Measurements from ENCODE around the gene HSF2. TPM values are rescaled to one million over a fixed set of nuclear protein-coding genes. Genes with fewer than 3 reads are reported as not detected.

Gene HSF2
- total and polyA plus RNA-seq, 2 donors (not counting 1 experiment from before 2014, with no cell fraction given), result 30.0 to 31.5 TPM

DNA sequence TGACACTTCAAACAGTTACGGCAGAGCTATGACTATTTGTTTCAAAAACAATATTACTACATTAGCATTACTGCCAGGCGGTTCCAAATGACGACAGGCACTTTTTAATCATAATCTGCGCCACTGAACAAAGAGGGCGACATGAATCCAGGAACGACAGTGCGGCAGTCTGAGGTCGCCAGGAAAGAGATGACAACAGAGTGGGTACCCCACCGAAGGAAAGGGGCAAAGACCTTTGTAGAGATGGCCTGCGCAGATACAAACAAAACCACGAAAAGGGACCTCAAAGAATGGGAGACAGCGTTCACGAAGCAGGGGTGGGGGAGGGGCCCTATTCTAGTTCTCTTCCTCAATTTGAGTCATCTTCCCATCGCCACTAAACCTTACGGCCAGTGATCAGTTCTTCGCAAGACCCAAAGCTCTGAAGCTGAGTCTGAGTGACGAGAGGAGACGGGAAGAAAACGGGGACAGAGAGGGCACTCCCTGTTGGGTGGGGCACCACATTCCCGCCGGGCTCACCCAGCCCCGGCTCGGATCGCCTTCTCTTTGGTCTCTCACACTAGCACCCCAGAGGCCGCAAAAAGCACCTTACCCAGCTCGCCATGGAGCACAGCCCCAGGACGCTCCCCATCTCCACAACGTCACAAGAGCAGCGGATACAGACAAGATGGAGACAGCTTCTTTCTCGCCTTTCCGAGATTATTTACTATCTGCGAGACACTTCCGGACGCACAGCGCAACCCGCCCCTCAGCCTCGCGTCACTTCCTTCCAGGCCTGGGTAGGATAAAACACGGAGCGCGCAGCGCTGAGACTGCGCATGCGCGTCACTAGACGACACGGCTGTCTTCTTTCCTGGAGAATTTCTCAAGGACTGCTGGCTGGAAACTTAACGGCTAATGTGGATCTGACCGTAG lies 71.9 kb downstream of the HSF2 start, which contains the start of gene SERINC1:
SERINC1 (minus strand) TSS at position 701 of the 915 bp plus-strand sequence; CDS start at position 631, 70 bp downstream.
- DNase-seq (ENCODE audit: low read depth in 2 of 2), result peak; percentile 92 to 96
- H3K79me2 ChIP-seq (ENCODE audit: control insufficient read depth, insufficient read depth, low read length), result peaks cover 53% of the 10 kb centered on the region
- peaks cover 2% of the 10 kb centered on the region for H4K20me1 ChIP-seq (ENCODE audit: control insufficient read depth, extremely low read depth, insufficient read depth, low read length)
- H3K9me3 ChIP-seq (ENCODE audit: control insufficient read depth, insufficient read depth, low read depth, low read length), result no peaks in the 10 kb centered on the region
- peak within 1 kb of the TSS; percentile 85 for H3K4me2 ChIP-seq (ENCODE audit: extremely low read depth, insufficient read depth, low read length)
- H3K27me3 ChIP-seq (ENCODE audit: control insufficient read depth, insufficient read depth, low read length), result no peaks in the 10 kb centered on the region
- H3K4me1 ChIP-seq (ENCODE audit: control insufficient read depth, extremely low read depth, insufficient read depth, low read length), result no peaks in the 10 kb centered on the region
- TF ChIP-seq EZH2 (IDR thresholded peaks at IDR 0.05; ENCODE audit: low read length, missing control alignments), result no peak
- TF ChIP-seq, protein P1, sequence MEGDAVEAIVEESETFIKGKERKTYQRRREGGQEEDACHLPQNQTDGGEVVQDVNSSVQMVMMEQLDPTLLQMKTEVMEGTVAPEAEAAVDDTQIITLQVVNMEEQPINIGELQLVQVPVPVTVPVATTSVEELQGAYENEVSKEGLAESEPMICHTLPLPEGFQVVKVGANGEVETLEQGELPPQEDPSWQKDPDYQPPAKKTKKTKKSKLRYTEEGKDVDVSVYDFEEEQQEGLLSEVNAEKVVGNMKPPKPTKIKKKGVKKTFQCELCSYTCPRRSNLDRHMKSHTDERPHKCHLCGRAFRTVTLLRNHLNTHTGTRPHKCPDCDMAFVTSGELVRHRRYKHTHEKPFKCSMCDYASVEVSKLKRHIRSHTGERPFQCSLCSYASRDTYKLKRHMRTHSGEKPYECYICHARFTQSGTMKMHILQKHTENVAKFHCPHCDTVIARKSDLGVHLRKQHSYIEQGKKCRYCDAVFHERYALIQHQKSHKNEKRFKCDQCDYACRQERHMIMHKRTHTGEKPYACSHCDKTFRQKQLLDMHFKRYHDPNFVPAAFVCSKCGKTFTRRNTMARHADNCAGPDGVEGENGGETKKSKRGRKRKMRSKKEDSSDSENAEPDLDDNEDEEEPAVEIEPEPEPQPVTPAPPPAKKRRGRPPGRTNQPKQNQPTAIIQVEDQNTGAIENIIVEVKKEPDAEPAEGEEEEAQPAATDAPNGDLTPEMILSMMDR (conservative IDR thresholded peaks at IDR 0.05 in 1 of 2, IDR thresholded peaks at IDR 0.05 in 1 of 2; ENCODE audit: low read depth in 1 of 2, low read length in 2 of 2), result no peak
- H2AFZ ChIP-seq (ENCODE audit: low read length), result peak within 1 kb of the TSS; percentile 99
- peak within 1 kb of the TSS; percentile 95 for H3K27ac ChIP-seq (ENCODE audit: insufficient read depth, low read length)
- peak within 1 kb of the TSS; percentile 85 for H3K9ac ChIP-seq (ENCODE audit: insufficient read depth, low read length)
- H3K36me3 ChIP-seq (ENCODE audit: control insufficient read depth, insufficient read depth, low read length), result no peaks in the 10 kb centered on the region
- H3K4me3 ChIP-seq (replicated peaks in 1 of 4; ENCODE audit: control extremely low read depth in 1 of 4, insufficient read depth in 1 of 4, low read depth in 3 of 4, low read length in 4 of 4), result peak within 1 kb of the TSS; percentile 71 to 95 (median 77)

DNA sequence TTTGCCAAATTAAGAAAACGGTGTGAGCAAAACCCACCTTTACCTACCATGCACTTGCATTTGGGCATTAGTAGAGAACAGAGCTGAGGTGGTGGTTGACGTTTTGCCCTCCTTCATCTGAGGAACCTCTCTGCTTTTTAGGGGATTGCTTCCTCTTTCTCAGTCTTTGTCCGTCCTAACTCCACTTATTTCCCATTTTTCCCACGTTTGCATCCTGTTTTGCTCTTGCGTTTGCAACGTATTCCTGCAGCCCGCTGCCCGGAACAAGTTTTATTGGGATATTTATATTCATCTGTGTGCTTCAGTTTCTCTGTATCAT lies 72.5 kb downstream of the HSF2 start:
- no peaks in the 10 kb centered on the region for H3K9me3 ChIP-seq (ENCODE audit: control insufficient read depth, insufficient read depth, low read depth, low read length)
- H3K27ac ChIP-seq (ENCODE audit: insufficient read depth, low read length), result peak overlapping the region; percentile 95
- DNase-seq (ENCODE audit: low read depth in 2 of 2), result no peak
- H3K4me2 ChIP-seq (ENCODE audit: extremely low read depth, insufficient read depth, low read length), result peak overlapping the region; percentile 85
- peak overlapping the region; percentile 71 to 95 (median 77) for H3K4me3 ChIP-seq (replicated peaks in 1 of 4; ENCODE audit: control extremely low read depth in 1 of 4, insufficient read depth in 1 of 4, low read depth in 3 of 4, low read length in 4 of 4)
- no peak for TF ChIP-seq EZH2 (IDR thresholded peaks at IDR 0.05; ENCODE audit: low read length, missing control alignments)
- TF ChIP-seq, protein P1 (conservative IDR thresholded peaks at IDR 0.05 in 1 of 2, IDR thresholded peaks at IDR 0.05 in 1 of 2; ENCODE audit: low read depth in 1 of 2, low read length in 2 of 2), result no peak
- H2AFZ ChIP-seq (ENCODE audit: low read length), result peak overlapping the region; percentile 99
- peak overlapping the region; percentile 51 for H3K9ac ChIP-seq (ENCODE audit: insufficient read depth, low read length)
- H3K79me2 ChIP-seq (ENCODE audit: control insufficient read depth, insufficient read depth, low read length), result peaks cover 47% of the 10 kb centered on the region
- no peaks in the 10 kb centered on the region for H3K27me3 ChIP-seq (ENCODE audit: control insufficient read depth, insufficient read depth, low read length)
- H3K4me1 ChIP-seq (ENCODE audit: control insufficient read depth, extremely low read depth, insufficient read depth, low read length), result no peaks in the 10 kb centered on the region
- peaks cover 2% of the 10 kb centered on the region for H4K20me1 ChIP-seq (ENCODE audit: control insufficient read depth, extremely low read depth, insufficient read depth, low read length)
- no peaks in the 10 kb centered on the region for H3K36me3 ChIP-seq (ENCODE audit: control insufficient read depth, insufficient read depth, low read length)

DNA sequence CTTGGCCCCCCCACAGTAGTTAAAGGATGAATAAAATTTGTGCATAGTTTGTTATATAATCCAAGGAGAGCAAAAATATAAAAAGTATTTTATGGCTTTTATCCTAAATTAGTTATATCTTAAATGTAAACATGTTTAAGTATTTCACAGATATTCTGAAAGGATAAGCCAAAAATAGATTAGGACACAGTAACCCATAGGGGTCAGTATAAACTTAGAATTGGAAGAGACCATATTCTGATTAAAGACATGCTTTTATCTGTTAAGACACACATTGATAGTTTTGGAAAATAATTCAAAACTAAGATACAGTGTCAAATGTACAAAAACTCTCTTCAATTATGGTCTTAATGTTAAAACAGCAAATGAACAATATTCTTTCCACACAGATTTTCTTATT lies 76.7 kb downstream of the HSF2 start:
- no peak overlapping the region for H3K9ac ChIP-seq (ENCODE audit: insufficient read depth, low read length)
- H3K79me2 ChIP-seq (ENCODE audit: control insufficient read depth, insufficient read depth, low read length), result peaks cover 5% of the 10 kb centered on the region
- H3K4me1 ChIP-seq (ENCODE audit: control insufficient read depth, extremely low read depth, insufficient read depth, low read length), result no peaks in the 10 kb centered on the region
- H4K20me1 ChIP-seq (ENCODE audit: control insufficient read depth, extremely low read depth, insufficient read depth, low read length), result no peaks in the 10 kb centered on the region
- H3K27me3 ChIP-seq (ENCODE audit: control insufficient read depth, insufficient read depth, low read length), result no peaks in the 10 kb centered on the region
- H3K4me3 ChIP-seq (replicated peaks in 1 of 4; ENCODE audit: control extremely low read depth in 1 of 4, insufficient read depth in 1 of 4, low read depth in 3 of 4, low read length in 4 of 4), result no peak overlapping the region
- no peaks in the 10 kb centered on the region for H3K36me3 ChIP-seq (ENCODE audit: control insufficient read depth, insufficient read depth, low read length)
- H3K4me2 ChIP-seq (ENCODE audit: extremely low read depth, insufficient read depth, low read length), result no peak overlapping the region
- no peak overlapping the region for H3K27ac ChIP-seq (ENCODE audit: insufficient read depth, low read length)
- no peak overlapping the region for H2AFZ ChIP-seq (ENCODE audit: low read length)
- peak; percentile 9 to 57 for DNase-seq (ENCODE audit: low read depth in 2 of 2)
- H3K9me3 ChIP-seq (ENCODE audit: control insufficient read depth, insufficient read depth, low read depth, low read length), result no peaks in the 10 kb centered on the region
- TF ChIP-seq EZH2 (IDR thresholded peaks at IDR 0.05; ENCODE audit: low read length, missing control alignments), result no peak
- TF ChIP-seq, protein P1 (conservative IDR thresholded peaks at IDR 0.05 in 1 of 2, IDR thresholded peaks at IDR 0.05 in 1 of 2; ENCODE audit: low read depth in 1 of 2, low read length in 2 of 2), result peak in 1 of 2 donors; percentile 52

Measured in fibroblast of lung (primary cell).